Ishikawa (cell line): ENCODE measurements around the gene SPAG9.

Source experiments
- EP300 ChIP-seq: IDR thresholded peaks from 2 replicates; pipeline ENCODE4 v1.6.1; 2012; ENCODE audit warnings: borderline replicate concordance
- TF ChIP-seq, protein P1 (sequence below): IDR thresholded peaks from 2 replicates; pipeline ENCODE4 v1.6.1; 2012

DNA sequence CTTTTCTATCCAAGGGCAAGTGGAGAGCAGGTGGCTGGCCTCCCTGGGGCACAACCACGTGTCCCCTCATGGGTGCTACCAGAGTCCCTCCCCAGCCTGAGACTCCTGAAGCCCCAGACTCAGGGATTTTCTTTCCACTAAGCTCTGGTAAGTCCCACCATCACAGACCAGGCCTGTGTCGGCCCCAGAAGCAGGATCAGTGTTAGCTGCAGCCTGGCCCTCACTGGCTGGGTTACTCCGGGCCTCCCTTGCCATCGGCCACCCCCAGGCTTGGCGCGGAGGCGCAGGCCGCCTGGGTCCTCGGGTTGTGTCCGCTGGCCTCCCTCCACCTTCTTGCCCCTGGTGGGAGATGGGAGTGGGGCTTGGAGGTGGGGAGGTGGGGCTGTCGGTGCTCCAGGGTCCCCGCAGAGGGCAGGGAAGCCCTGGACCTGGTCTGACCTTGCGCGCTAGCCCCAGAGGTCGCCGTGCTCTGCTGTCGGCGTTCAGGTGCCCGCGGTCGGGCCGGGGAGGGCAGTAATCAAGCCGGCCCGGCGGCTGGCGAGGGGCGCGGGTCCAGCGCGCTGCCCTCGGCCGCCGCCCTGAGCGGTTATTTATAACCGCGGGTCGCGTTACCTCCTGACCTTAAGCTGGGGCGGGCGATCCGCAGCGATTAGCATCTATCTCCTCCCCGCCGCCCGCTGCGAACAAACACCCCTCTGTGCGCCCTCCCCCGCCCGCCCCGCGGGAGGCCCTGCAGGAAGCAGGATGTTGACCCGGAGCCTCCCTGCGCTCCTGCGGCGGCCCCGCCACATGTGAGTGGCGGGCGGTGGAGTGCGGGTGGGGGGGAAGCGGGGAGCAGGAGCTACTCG, 176.4 kb downstream of the SPAG9 start:
- peak; percentile 89 for TF ChIP-seq EP300
- TF ChIP-seq, protein P1, sequence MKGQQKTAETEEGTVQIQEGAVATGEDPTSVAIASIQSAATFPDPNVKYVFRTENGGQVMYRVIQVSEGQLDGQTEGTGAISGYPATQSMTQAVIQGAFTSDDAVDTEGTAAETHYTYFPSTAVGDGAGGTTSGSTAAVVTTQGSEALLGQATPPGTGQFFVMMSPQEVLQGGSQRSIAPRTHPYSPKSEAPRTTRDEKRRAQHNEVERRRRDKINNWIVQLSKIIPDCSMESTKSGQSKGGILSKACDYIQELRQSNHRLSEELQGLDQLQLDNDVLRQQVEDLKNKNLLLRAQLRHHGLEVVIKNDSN = no peak
